A549 (cell line): ENCODE data around the gene COIL.

Source experiments
- FOSL2 ChIP-seq, 2 experiments: fragments of 450-650 bp in 1 of 2; fragments of >200 bp in 1 of 2; sonication (Bioruptor Twin) in 1 of 2; formaldehyde crosslinking; IDR thresholded peaks; 2 replicates each; pipeline versions ENCODE4 v1.5.0 to v1.6.1; 2016 to 2020; ENCODE audit warnings: mild to moderate bottlenecking in 1 of 2, moderate library complexity in 1 of 2
- HDAC2 ChIP-seq: fragments of 200-600 bp; sonication (generic); IDR thresholded peaks from 2 replicates; pipeline ENCODE4 v1.6.1; 2016
- KDM1A ChIP-seq: fragments of 200-600 bp; sonication (generic); IDR thresholded peaks from 2 replicates; pipeline ENCODE4 v1.6.1; 2016; ENCODE audit warnings: low read depth, mild to moderate bottlenecking
- KDM5A ChIP-seq: fragments of 200-600 bp; sonication (generic); IDR thresholded peaks from 2 replicates; pipeline ENCODE4 v1.6.1; 2016; ENCODE audit warnings: antibody characterized with exemption, mild to moderate bottlenecking
- NR3C1 ChIP-seq: fragments of >200 bp; sonication (Bioruptor Twin); formaldehyde crosslinking; IDR thresholded peaks from 3 replicates; pipeline ENCODE4 v1.6.1; 2017
- PHF8 ChIP-seq: fragments of 200-600 bp; sonication (generic); IDR thresholded peaks from 2 replicates; pipeline ENCODE4 v1.6.1; 2016; ENCODE audit warnings: low read depth, mild to moderate bottlenecking, antibody characterized with exemption, moderate library complexity, borderline replicate concordance
- POLR2A ChIP-seq: IDR thresholded peaks from 2 replicates; pipeline ENCODE4 v1.6.1; 2012; ENCODE audit warnings: mild to moderate bottlenecking, low read length
- RAD21 ChIP-seq, 2 experiments: fragments of >200 bp in 1 of 2; sonication (Bioruptor Twin) in 1 of 2; formaldehyde crosslinking in 1 of 2; IDR thresholded peaks in 1 of 2; conservative IDR thresholded peaks in 1 of 2; 2 replicates in 1 of 2; 3 replicates in 1 of 2; pipeline ENCODE4 v1.6.1; 2012 to 2018; ENCODE audit warnings: inconsistent platforms in 1 of 2
- SMC3 ChIP-seq: fragments of >200 bp; sonication (Bioruptor Twin); formaldehyde crosslinking; IDR thresholded peaks from 3 replicates; pipeline ENCODE4 v1.6.1; 2018; ENCODE audit warnings: inconsistent platforms
- SREBF2 ChIP-seq: fragments of 450-650 bp; IDR thresholded peaks from 2 replicates; pipeline ENCODE4 v1.6.1; 2014; ENCODE audit warnings: mild to moderate bottlenecking, moderate library complexity
- TF ChIP-seq, protein P1 (sequence below): fragments of >200 bp; sonication (Bioruptor Twin); formaldehyde crosslinking; IDR thresholded peaks from 3 replicates; pipeline ENCODE4 v1.5.1; 2016
- TF ChIP-seq, protein P2 (sequence below): fragments of 200-600 bp; sonication (generic); IDR thresholded peaks from 2 replicates; pipeline ENCODE4 v1.6.1; 2016; ENCODE audit warnings: antibody characterized with exemption, mild to moderate bottlenecking, moderate library complexity
- TF ChIP-seq, protein P3 (sequence below): IDR thresholded peaks from 2 replicates; pipeline ENCODE4 v1.6.1; 2012; ENCODE audit warnings: low read depth, borderline replicate concordance

DNA sequence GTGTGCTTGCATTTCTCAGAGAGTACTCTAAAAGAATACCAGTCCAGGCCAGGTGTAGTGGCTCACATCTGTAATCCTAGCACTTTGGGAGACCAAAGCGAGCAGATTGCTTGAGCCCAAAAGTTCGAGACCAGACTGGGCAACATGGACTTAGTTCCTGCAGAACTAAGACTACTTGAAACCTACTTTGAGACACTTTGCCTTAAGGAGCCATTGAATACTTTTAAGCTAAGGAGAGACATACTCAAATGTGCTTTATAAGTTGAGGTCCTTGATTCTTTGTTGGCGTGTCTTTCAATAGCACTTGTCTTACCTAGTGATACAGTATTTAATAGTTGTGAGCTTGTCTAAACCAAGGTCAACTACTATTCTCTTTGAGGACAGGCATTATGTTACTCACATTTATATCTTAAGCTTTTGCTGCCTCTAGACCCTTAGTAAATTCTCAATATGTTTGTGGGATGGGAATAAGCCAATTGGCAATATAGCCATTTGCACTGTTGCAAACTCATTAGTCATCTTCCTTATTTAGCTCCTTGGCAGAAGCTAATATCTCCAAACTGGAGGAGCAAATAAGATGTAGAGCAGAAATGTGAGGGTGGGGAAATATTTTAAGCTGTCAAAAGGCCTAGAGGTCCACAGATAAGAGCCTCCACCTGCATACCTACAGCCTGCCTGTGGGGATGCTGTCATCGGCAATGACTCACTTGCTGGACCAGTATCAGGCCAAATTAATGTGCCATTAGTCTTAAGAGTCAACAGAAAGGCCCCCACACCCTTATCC is 33.4 kb upstream of the COIL start:
- TF ChIP-seq, protein P1, sequence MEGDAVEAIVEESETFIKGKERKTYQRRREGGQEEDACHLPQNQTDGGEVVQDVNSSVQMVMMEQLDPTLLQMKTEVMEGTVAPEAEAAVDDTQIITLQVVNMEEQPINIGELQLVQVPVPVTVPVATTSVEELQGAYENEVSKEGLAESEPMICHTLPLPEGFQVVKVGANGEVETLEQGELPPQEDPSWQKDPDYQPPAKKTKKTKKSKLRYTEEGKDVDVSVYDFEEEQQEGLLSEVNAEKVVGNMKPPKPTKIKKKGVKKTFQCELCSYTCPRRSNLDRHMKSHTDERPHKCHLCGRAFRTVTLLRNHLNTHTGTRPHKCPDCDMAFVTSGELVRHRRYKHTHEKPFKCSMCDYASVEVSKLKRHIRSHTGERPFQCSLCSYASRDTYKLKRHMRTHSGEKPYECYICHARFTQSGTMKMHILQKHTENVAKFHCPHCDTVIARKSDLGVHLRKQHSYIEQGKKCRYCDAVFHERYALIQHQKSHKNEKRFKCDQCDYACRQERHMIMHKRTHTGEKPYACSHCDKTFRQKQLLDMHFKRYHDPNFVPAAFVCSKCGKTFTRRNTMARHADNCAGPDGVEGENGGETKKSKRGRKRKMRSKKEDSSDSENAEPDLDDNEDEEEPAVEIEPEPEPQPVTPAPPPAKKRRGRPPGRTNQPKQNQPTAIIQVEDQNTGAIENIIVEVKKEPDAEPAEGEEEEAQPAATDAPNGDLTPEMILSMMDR = no peak
- TF ChIP-seq POLR2A (no peak), SMC3 (no peak), FOSL2 (IDR thresholded peaks at IDR 0.05) (no peak), FOSL2 (CRISPR knock-in tag; IDR thresholded peaks at IDR 0.05) (no peak), NR3C1 (no peak), PHF8 (no peak), RAD21 (conservative IDR thresholded peaks at IDR 0.05 in 1 of 2, IDR thresholded peaks at IDR 0.05 in 1 of 2) (no peak), SREBF2 (no peak), KDM5A (no peak), KDM1A (no peak), HDAC2 (no peak)
- TF ChIP-seq, protein P2, sequence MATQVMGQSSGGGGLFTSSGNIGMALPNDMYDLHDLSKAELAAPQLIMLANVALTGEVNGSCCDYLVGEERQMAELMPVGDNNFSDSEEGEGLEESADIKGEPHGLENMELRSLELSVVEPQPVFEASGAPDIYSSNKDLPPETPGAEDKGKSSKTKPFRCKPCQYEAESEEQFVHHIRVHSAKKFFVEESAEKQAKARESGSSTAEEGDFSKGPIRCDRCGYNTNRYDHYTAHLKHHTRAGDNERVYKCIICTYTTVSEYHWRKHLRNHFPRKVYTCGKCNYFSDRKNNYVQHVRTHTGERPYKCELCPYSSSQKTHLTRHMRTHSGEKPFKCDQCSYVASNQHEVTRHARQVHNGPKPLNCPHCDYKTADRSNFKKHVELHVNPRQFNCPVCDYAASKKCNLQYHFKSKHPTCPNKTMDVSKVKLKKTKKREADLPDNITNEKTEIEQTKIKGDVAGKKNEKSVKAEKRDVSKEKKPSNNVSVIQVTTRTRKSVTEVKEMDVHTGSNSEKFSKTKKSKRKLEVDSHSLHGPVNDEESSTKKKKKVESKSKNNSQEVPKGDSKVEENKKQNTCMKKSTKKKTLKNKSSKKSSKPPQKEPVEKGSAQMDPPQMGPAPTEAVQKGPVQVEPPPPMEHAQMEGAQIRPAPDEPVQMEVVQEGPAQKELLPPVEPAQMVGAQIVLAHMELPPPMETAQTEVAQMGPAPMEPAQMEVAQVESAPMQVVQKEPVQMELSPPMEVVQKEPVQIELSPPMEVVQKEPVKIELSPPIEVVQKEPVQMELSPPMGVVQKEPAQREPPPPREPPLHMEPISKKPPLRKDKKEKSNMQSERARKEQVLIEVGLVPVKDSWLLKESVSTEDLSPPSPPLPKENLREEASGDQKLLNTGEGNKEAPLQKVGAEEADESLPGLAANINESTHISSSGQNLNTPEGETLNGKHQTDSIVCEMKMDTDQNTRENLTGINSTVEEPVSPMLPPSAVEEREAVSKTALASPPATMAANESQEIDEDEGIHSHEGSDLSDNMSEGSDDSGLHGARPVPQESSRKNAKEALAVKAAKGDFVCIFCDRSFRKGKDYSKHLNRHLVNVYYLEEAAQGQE = no peak
- TF ChIP-seq, protein P3, sequence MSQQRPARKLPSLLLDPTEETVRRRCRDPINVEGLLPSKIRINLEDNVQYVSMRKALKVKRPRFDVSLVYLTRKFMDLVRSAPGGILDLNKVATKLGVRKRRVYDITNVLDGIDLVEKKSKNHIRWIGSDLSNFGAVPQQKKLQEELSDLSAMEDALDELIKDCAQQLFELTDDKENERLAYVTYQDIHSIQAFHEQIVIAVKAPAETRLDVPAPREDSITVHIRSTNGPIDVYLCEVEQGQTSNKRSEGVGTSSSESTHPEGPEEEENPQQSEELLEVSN = no peak
